ENCODE measurements around the gene GFI1B. TPM values are rescaled to one million over a fixed set of nuclear protein-coding genes. Genes with fewer than 3 reads are reported as not detected.
"Not testable (repeated sequence)": the region's sequence is repeated elsewhere in the genome, so short reads cannot be mapped to it uniquely, and the experiment has no call there.

GFI1B gene
- total and polyA plus RNA-seq, 4 donors = not detected

- no peaks in the 10 kb centered on the region for H3K4me1 ChIP-seq (ENCODE audit: control insufficient read depth in 1 of 2, insufficient read depth in 2 of 2, low read length in 2 of 2)
- H3K9me3 ChIP-seq (ENCODE audit: control insufficient read depth, low read length) = peaks cover 2% of the 10 kb centered on the region
- no peaks in the 10 kb centered on the region for H3K36me3 ChIP-seq (ENCODE audit: control insufficient read depth in 1 of 2, insufficient read depth in 2 of 2, low read length in 1 of 2)
- DNase-seq = no peak
- WGBS, 2 donors = 56 to 67% methylated on average over 2 of the region's 2 CpGs
- H3K27me3 ChIP-seq (ENCODE audit: control insufficient read depth in 1 of 2, insufficient read depth in 2 of 2, low read length in 1 of 2) = peaks cover 0 to 4% of the 10 kb centered on the region in 2 donors
- H3K27ac ChIP-seq (ENCODE audit: low read depth in 1 of 2, low read length in 2 of 2) = no peak overlapping the region
- intact Hi-C loops (cut with DNase I) = no loop called here
- no peak for ATAC-seq (ENCODE audit: low FRiP score)
- H3K4me3 ChIP-seq (ENCODE audit: low read length in 2 of 2) = no peak overlapping the region
These were observed 22.7 kb upstream of the GFI1B start for GRCh38 chr9:132955768-132956167.

DNA sequence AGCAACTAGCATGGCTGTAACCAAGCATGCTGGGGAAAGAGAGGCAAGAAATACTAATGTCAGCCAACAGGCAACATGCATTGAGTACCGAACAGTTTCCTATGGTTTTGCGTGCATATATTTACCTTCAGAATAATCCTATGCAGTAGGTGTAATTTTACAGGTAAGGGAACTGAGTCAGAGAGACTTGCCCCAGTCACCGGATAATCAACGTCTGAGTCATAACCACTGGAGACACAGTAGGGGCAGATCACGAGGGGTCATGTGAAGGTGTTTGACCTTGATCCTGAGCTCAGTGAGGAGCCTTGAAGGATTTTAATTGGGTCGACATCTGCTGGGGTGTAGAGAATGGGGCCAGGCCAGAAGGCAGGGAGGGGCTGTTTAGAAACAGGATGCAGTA, 20.7 kb upstream of the GFI1B start:
- intact Hi-C loops (cut with DNase I) = no loop called here
- ATAC-seq (ENCODE audit: low FRiP score) = no peak
- no peak for DNase-seq
- Histone ChIP-seq H3K27ac (ENCODE audit: low read depth in 1 of 2, low read length in 2 of 2) (no peak overlapping the region), H3K4me1 (ENCODE audit: control insufficient read depth in 1 of 2, insufficient read depth in 2 of 2, low read length in 2 of 2) (no peaks in the 10 kb centered on the region), H3K27me3 (ENCODE audit: control insufficient read depth in 1 of 2, insufficient read depth in 2 of 2, low read length in 1 of 2) (peaks cover 0 to 4% of the 10 kb centered on the region in 2 donors), H3K36me3 (ENCODE audit: control insufficient read depth in 1 of 2, insufficient read depth in 2 of 2, low read length in 1 of 2) (no peaks in the 10 kb centered on the region), H3K4me3 (ENCODE audit: low read length in 2 of 2) (no peak overlapping the region), H3K9me3 (ENCODE audit: control insufficient read depth, low read length) (peaks cover 2% of the 10 kb centered on the region)
- 83 to 85% methylated on average over 6 of the region's 6 CpGs for WGBS, 2 donors

GRCh38 chr9:132961002-132961401, 17.5 kb upstream of the GFI1B start:
- no peaks in the 10 kb centered on the region for H3K9me3 ChIP-seq (ENCODE audit: control insufficient read depth, low read length)
- WGBS, 2 donors = 67 to 71% methylated on average over 6 of the region's 6 CpGs
- no peaks in the 10 kb centered on the region for H3K36me3 ChIP-seq (ENCODE audit: control insufficient read depth in 1 of 2, insufficient read depth in 2 of 2, low read length in 1 of 2)
- no peak for ATAC-seq (ENCODE audit: low FRiP score)
- H3K27ac ChIP-seq (ENCODE audit: low read depth in 1 of 2, low read length in 2 of 2) = no peak overlapping the region
- intact Hi-C loops (cut with DNase I) = no loop called here
- peaks cover 0 to 4% of the 10 kb centered on the region in 2 donors for H3K27me3 ChIP-seq (ENCODE audit: control insufficient read depth in 1 of 2, insufficient read depth in 2 of 2, low read length in 1 of 2)
- no peaks in the 10 kb centered on the region for H3K4me1 ChIP-seq (ENCODE audit: control insufficient read depth in 1 of 2, insufficient read depth in 2 of 2, low read length in 2 of 2)
- DNase-seq = no peak
- H3K4me3 ChIP-seq (ENCODE audit: low read length in 2 of 2) = no peak overlapping the region

DNA sequence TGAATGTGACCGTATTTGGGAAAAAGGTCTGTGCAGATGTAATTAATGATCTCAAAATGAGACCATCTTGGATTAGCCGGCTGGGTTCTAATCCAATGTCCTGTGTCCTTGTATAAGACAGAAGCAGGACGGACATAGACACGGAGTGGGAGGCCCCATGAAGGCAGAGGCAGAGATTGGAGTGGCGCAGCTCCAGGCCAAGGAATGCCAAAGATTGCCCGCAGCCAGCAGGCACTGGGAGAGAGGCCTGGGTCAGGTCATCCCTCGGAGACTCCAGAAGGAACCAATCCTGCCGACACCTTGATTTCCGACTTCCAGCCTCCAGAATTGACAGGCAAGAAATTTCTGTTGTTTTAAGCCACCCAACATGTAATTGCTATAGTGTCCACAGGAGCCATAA, 13.0 kb upstream of the GFI1B start:
- DNase-seq = no peak
- WGBS, 2 donors = 81 to 85% methylated on average over 9 of the region's 9 CpGs
- no peak overlapping the region for H3K4me3 ChIP-seq (ENCODE audit: low read length in 2 of 2)
- intact Hi-C loops (cut with DNase I) = no loop called here
- H3K36me3 ChIP-seq (ENCODE audit: control insufficient read depth in 1 of 2, insufficient read depth in 2 of 2, low read length in 1 of 2) = no peaks in the 10 kb centered on the region
- ATAC-seq (ENCODE audit: low FRiP score) = no peak
- H3K4me1 ChIP-seq (ENCODE audit: control insufficient read depth in 1 of 2, insufficient read depth in 2 of 2, low read length in 2 of 2) = no peaks in the 10 kb centered on the region
- no peak overlapping the region for H3K27ac ChIP-seq (ENCODE audit: low read depth in 1 of 2, low read length in 2 of 2)
- H3K27me3 ChIP-seq (ENCODE audit: control insufficient read depth in 1 of 2, insufficient read depth in 2 of 2, low read length in 1 of 2) = no peaks in the 10 kb centered on the region
- H3K9me3 ChIP-seq (ENCODE audit: control insufficient read depth, low read length) = no peaks in the 10 kb centered on the region

GRCh38 chr9:132967908-132968307, 10.6 kb upstream of the GFI1B start:
- H3K9me3 ChIP-seq (ENCODE audit: control insufficient read depth, low read length); H3K27ac ChIP-seq (ENCODE audit: low read depth in 1 of 2, low read length in 2 of 2); H3K4me3 ChIP-seq (ENCODE audit: low read length in 2 of 2); intact Hi-C loops (cut with DNase I); ATAC-seq (ENCODE audit: low FRiP score); H3K4me1 ChIP-seq (ENCODE audit: control insufficient read depth in 1 of 2, insufficient read depth in 2 of 2, low read length in 2 of 2); H3K36me3 ChIP-seq (ENCODE audit: control insufficient read depth in 1 of 2, insufficient read depth in 2 of 2, low read length in 1 of 2); H3K27me3 ChIP-seq (ENCODE audit: control insufficient read depth in 1 of 2, insufficient read depth in 2 of 2, low read length in 1 of 2): not testable (repeated sequence)
- WGBS, 2 donors = 92 to 94% methylated on average over 3 of the region's 3 CpGs
- peak in 1 of 2 donors; percentile 5 for DNase-seq

GRCh38 chr9:132969783-132970182, 8.7 kb upstream of the GFI1B start:
- 29 to 36% methylated on average over 7 of the region's 7 CpGs for WGBS, 2 donors
- Histone ChIP-seq H3K36me3 (ENCODE audit: control insufficient read depth in 1 of 2, insufficient read depth in 2 of 2, low read length in 1 of 2) (no peaks in the 10 kb centered on the region), H3K4me1 (ENCODE audit: control insufficient read depth in 1 of 2, insufficient read depth in 2 of 2, low read length in 2 of 2) (no peaks in the 10 kb centered on the region), H3K27ac (ENCODE audit: low read depth in 1 of 2, low read length in 2 of 2) (no peak overlapping the region), H3K4me3 (ENCODE audit: low read length in 2 of 2) (no peak overlapping the region), H3K9me3 (ENCODE audit: control insufficient read depth, low read length) (no peaks in the 10 kb centered on the region), H3K27me3 (ENCODE audit: control insufficient read depth in 1 of 2, insufficient read depth in 2 of 2, low read length in 1 of 2) (no peaks in the 10 kb centered on the region)
- DNase-seq = peak in 1 of 2 donors; percentile 22
- intact Hi-C loops (cut with DNase I) = no loop called here
- ATAC-seq (ENCODE audit: low FRiP score) = no peak

DNA sequence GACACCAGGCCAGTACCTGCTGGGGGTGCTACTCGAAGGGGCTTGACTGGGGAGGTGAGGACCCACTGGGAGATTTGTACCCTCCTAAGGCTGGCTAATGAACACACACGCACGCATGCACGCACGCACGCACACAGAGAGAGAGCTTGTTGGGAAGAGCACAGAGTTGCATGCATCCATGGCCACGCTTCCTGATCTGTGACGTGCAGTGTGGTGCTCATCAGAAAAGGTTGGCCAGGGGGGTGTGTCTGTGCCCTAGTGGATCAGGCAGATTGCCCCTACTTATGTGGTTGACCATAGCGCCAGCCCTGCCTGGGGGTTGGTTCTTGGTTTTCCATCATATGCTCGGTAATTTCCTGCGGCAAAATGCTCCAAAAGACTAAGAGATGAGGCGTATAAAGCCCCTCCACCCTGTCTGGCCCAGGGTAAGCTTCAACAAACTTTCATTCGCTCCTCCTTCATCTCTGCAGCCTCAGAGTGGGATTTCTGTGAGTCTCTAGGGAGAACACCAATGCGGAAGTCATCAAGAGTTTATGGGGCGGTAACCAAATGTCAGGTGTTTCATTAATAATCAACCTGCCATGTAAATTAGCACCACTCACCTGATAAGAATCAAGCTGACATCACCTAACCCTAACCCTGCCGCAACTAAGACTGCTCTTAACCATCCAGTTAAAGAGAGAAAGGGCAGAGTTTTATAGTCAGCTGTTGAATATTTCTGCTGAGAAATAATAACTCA, 8.0 kb upstream of the GFI1B start:
- H3K27me3 ChIP-seq (ENCODE audit: control insufficient read depth in 1 of 2, insufficient read depth in 2 of 2, low read length in 1 of 2) = no peaks in the 10 kb centered on the region
- H3K36me3 ChIP-seq (ENCODE audit: control insufficient read depth in 1 of 2, insufficient read depth in 2 of 2, low read length in 1 of 2) = no peaks in the 10 kb centered on the region
- H3K4me3 ChIP-seq (ENCODE audit: low read length in 2 of 2) = no peak overlapping the region
- H3K4me1 ChIP-seq (ENCODE audit: control insufficient read depth in 1 of 2, insufficient read depth in 2 of 2, low read length in 2 of 2) = no peaks in the 10 kb centered on the region
- H3K9me3 ChIP-seq (ENCODE audit: control insufficient read depth, low read length) = no peaks in the 10 kb centered on the region
- DNase-seq = peak in 1 of 2 donors; percentile 54
- H3K27ac ChIP-seq (ENCODE audit: low read depth in 1 of 2, low read length in 2 of 2) = no peak overlapping the region
- WGBS, 2 donors = 78 to 82% methylated on average over 16 of the region's 16 CpGs
- intact Hi-C loops (cut with DNase I) = no loop called here
- no peak for ATAC-seq (ENCODE audit: low FRiP score)

DNA sequence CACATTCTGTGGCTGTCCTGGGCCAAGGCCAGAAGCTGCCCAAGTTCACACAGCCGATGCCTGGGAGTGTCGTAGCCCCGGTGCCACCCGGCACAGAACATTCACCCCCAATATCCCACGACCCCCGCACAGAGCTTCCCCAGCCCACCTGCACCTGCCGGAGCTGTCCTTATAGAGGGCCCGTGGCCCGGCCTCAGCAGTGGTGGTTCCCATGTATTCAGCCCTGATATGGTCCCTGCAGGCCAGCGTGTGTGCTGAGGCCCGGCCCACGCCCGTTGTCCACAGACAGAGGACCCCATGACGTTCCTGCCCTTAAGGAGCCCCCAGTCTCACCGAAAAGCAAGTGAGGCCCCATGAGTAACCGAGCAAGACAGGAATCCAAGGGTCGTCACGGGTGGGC, 5.3 kb upstream of the GFI1B start:
- DNase-seq (no peak), ATAC-seq (ENCODE audit: low FRiP score) (no peak)
- Histone ChIP-seq H3K4me1 (ENCODE audit: control insufficient read depth in 1 of 2, insufficient read depth in 2 of 2, low read length in 2 of 2) (no peaks in the 10 kb centered on the region), H3K27ac (ENCODE audit: low read depth in 1 of 2, low read length in 2 of 2) (no peak overlapping the region), H3K9me3 (ENCODE audit: control insufficient read depth, low read length) (no peaks in the 10 kb centered on the region), H3K36me3 (ENCODE audit: control insufficient read depth in 1 of 2, insufficient read depth in 2 of 2, low read length in 1 of 2) (no peaks in the 10 kb centered on the region), H3K4me3 (ENCODE audit: low read length in 2 of 2) (no peak overlapping the region), H3K27me3 (ENCODE audit: control insufficient read depth in 1 of 2, insufficient read depth in 2 of 2, low read length in 1 of 2) (no peaks in the 10 kb centered on the region)
- intact Hi-C loops (cut with DNase I) = no loop called here
- 74 to 80% methylated on average over 18 of the region's 18 CpGs for WGBS, 2 donors

DNA sequence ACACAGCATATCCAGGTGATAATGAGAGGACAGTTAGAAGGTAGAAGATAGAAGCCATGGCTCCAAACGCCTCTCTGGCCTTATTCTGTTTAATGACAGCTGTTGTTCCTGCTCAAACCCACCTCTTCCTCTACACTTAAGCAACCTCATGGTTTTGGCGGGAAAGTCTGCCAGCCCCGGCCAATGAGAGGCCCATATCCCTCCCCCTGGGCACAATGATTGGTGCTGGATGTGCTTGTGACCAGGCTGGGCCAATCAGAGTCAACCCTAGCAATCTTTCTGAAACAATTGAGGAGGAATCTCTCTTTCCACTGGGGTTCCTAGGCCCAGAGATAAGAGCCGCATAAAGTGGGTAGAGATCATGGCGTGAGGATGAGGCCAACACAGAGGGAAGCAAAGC, 4.8 kb upstream of the GFI1B start:
- no peaks in the 10 kb centered on the region for H3K36me3 ChIP-seq (ENCODE audit: control insufficient read depth in 1 of 2, insufficient read depth in 2 of 2, low read length in 1 of 2)
- H3K4me3 ChIP-seq (ENCODE audit: low read length in 2 of 2) = no peak overlapping the region
- no peak overlapping the region for H3K27ac ChIP-seq (ENCODE audit: low read depth in 1 of 2, low read length in 2 of 2)
- no peak for ATAC-seq (ENCODE audit: low FRiP score)
- WGBS, 2 donors = 77 to 84% methylated on average over 5 of the region's 5 CpGs
- H3K4me1 ChIP-seq (ENCODE audit: control insufficient read depth in 1 of 2, insufficient read depth in 2 of 2, low read length in 2 of 2) = no peaks in the 10 kb centered on the region
- DNase-seq = peak in 1 of 2 donors; percentile 46
- no peaks in the 10 kb centered on the region for H3K27me3 ChIP-seq (ENCODE audit: control insufficient read depth in 1 of 2, insufficient read depth in 2 of 2, low read length in 1 of 2)
- no peaks in the 10 kb centered on the region for H3K9me3 ChIP-seq (ENCODE audit: control insufficient read depth, low read length)
- intact Hi-C loops (cut with DNase I) = no loop called here

Data from aorta (tissue), 5 donors.